GM19099 (cell line): Measurements from ENCODE around the gene CLPTM1L.
A peak's percentile ranks its signal among the peaks of the same experiment; 100 is the strongest.

Experiments
- POLR2A ChIP-seq: IDR thresholded peaks from 3 replicates; pipeline ENCODE4 v1.6.1; 2011; ENCODE audit warnings: low read depth; ENCODE audit not compliant: insufficient read length; ENCODE audit errors: extremely low read depth

Gene CLPTM1L

GRCh38 chr5:1315709-1316587, 29.0 kb downstream of the CLPTM1L start:
- peak; percentile 32 for TF ChIP-seq POLR2A

GRCh38 chr5:1315018-1315708, 29.7 kb downstream of the CLPTM1L start:
- no peak for TF ChIP-seq POLR2A

GRCh38 chr5:1314564-1314982, 30.3 kb downstream of the CLPTM1L start:
- TF ChIP-seq POLR2A, result no peak

GRCh38 chr5:1312993-1313833, 31.7 kb downstream of the CLPTM1L start:
- no peak for TF ChIP-seq POLR2A

- TF ChIP-seq POLR2A, result no peak
Observed at GRCh38 chr5:1312206-1312605, 32.7 kb downstream of the CLPTM1L start.

GRCh38 chr5:1311439-1312055, 33.4 kb downstream of the CLPTM1L start:
- no peak for TF ChIP-seq POLR2A

- no peak for TF ChIP-seq POLR2A
Observed at GRCh38 chr5:1310118-1310517, 34.8 kb downstream of the CLPTM1L start.

- no peak for TF ChIP-seq POLR2A
Observed at GRCh38 chr5:1304033-1304432, 40.9 kb downstream of the CLPTM1L start.

- no peak for TF ChIP-seq POLR2A
Observed at GRCh38 chr5:1302258-1302657, 42.6 kb downstream of the CLPTM1L start.

- TF ChIP-seq POLR2A, result no peak
Observed at GRCh38 chr5:1300581-1301083, 44.3 kb downstream of the CLPTM1L start.

GRCh38 chr5:1299961-1300360, 44.9 kb downstream of the CLPTM1L start:
- no peak for TF ChIP-seq POLR2A

GRCh38 chr5:1299511-1299850, 45.4 kb downstream of the CLPTM1L start:
- TF ChIP-seq POLR2A, result no peak

- no peak for TF ChIP-seq POLR2A
Observed at GRCh38 chr5:1298723-1299510, 46.0 kb downstream of the CLPTM1L start.

- no peak for TF ChIP-seq POLR2A
Observed at GRCh38 chr5:1298067-1298551, 46.8 kb downstream of the CLPTM1L start.

- no peak for TF ChIP-seq POLR2A
Observed at GRCh38 chr5:1297243-1297642, 47.7 kb downstream of the CLPTM1L start.

GRCh38 chr5:1295650-1296037, 49.3 kb downstream of the CLPTM1L start:
- TF ChIP-seq POLR2A, result no peak
